KMS-11 (cell line): ENCODE measurements around the gene IL20RB.

Source experiments
- H2AFZ ChIP-seq: fragments of 200-600 bp; sonication (generic); 2 replicates; pipeline ENCODE4 v1.6.1; 2016; ENCODE audit warnings: antibody characterized with exemption, mixed run types, low read depth
- H3K27ac ChIP-seq: fragments of 200-600 bp; sonication (generic); 2 replicates; pipeline ENCODE4 v1.6.1; 2016; ENCODE audit warnings: mild to moderate bottlenecking, mixed run types
- H3K27me3 ChIP-seq: fragments of 200-600 bp; sonication (generic); 2 replicates; pipeline ENCODE4 v1.6.1; 2017; ENCODE audit warnings: mild to moderate bottlenecking, low read depth, mixed run types, moderate library complexity; ENCODE audit not compliant: insufficient read depth
- H3K36me3 ChIP-seq: fragments of 200-600 bp; sonication (generic); 2 replicates; pipeline ENCODE4 v1.6.1; 2017; ENCODE audit warnings: mild to moderate bottlenecking, mixed run types; ENCODE audit not compliant: insufficient read depth
- H3K4me1 ChIP-seq: fragments of 200-600 bp; sonication (generic); 2 replicates; pipeline ENCODE4 v1.6.1; 2016; ENCODE audit warnings: mild to moderate bottlenecking, low read depth, mixed run types; ENCODE audit not compliant: poor library complexity, severe bottlenecking
- H3K4me2 ChIP-seq: fragments of 200-600 bp; sonication (generic); 2 replicates; pipeline ENCODE4 v1.7.0; 2016; ENCODE audit warnings: mild to moderate bottlenecking, mixed run types
- H3K4me3 ChIP-seq: fragments of 200-600 bp; sonication (generic); IDR thresholded peaks from 2 replicates; pipeline ENCODE4 v1.6.1; 2017; ENCODE audit warnings: low read depth, low read length, mixed read lengths; ENCODE audit not compliant: insufficient read depth
- H3K79me2 ChIP-seq: fragments of 200-600 bp; sonication (generic); 2 replicates; pipeline ENCODE4 v1.6.1; 2016; ENCODE audit warnings: low read depth, mixed run types; ENCODE audit not compliant: insufficient read depth
- H3K9ac ChIP-seq: fragments of 200-600 bp; sonication (generic); 2 replicates; pipeline ENCODE4 v1.6.1; 2016; ENCODE audit warnings: mild to moderate bottlenecking, mixed run types
- H4K20me1 ChIP-seq: fragments of 200-600 bp; sonication (generic); 2 replicates; pipeline ENCODE4 v1.6.1; 2016; ENCODE audit warnings: mild to moderate bottlenecking, mixed run types; ENCODE audit not compliant: insufficient read depth
- CTCF ChIP-seq: fragments of 200-600 bp; sonication (generic); conservative IDR thresholded peaks from 2 replicates; pipeline ENCODE4 v1.6.1; 2017; ENCODE audit warnings: low read depth, mild to moderate bottlenecking, antibody characterized with exemption, low read length, moderate library complexity, mixed read lengths

The IL20RB gene

GRCh38 chr3:136943436-136943835 is 14.3 kb upstream of the IL20RB start:
- peaks cover 14% of the 10 kb centered on the region; the same call in 1 of the 2 replicates for H3K79me2 ChIP-seq
- no peaks in the 10 kb centered on the region for H3K36me3 ChIP-seq
- H3K9ac ChIP-seq = no peak overlapping the region
- TF ChIP-seq CTCF = no peak
- no peak overlapping the region for H3K4me3 ChIP-seq
- no peak overlapping the region for H3K4me2 ChIP-seq
- H3K27ac ChIP-seq = no peak overlapping the region
- peaks cover 22% of the 10 kb centered on the region for H3K4me1 ChIP-seq
- H2AFZ ChIP-seq = no peak overlapping the region
- no peaks in the 10 kb centered on the region for H3K27me3 ChIP-seq
- no peaks in the 10 kb centered on the region for H4K20me1 ChIP-seq

- no peak for TF ChIP-seq CTCF
- Histone ChIP-seq H3K4me2 (no peak overlapping the region), H3K79me2 (0 out of 2 replicates have a peak, but pooled peaks cover 4% of the 10 kb centered on the region), H3K27ac (no peak overlapping the region), H4K20me1 (no peaks in the 10 kb centered on the region), H2AFZ (no peak overlapping the region), H3K4me3 (no peak overlapping the region), H3K9ac (no peak overlapping the region), H3K27me3 (no peaks in the 10 kb centered on the region), H3K4me1 (no peaks in the 10 kb centered on the region), H3K36me3 (no peaks in the 10 kb centered on the region)
Measured at GRCh38 chr3:136946978-136947377, 10.8 kb upstream of the IL20RB start.

GRCh38 chr3:136947477-136947876 is 10.3 kb upstream of the IL20RB start:
- no peaks in the 10 kb centered on the region for H3K27me3 ChIP-seq
- no peaks in the 10 kb centered on the region for H3K4me1 ChIP-seq
- H4K20me1 ChIP-seq = no peaks in the 10 kb centered on the region
- no peak overlapping the region for H3K4me3 ChIP-seq
- no peak overlapping the region for H3K9ac ChIP-seq
- no peaks in the 10 kb centered on the region for H3K36me3 ChIP-seq
- 0 out of 2 replicates have a peak, but pooled peaks cover 3% of the 10 kb centered on the region for H3K79me2 ChIP-seq
- no peak overlapping the region for H3K27ac ChIP-seq
- H2AFZ ChIP-seq = no peak overlapping the region
- TF ChIP-seq CTCF = no peak
- no peak overlapping the region for H3K4me2 ChIP-seq

- Histone ChIP-seq H4K20me1 (no peaks in the 10 kb centered on the region), H3K4me3 (no peak overlapping the region), H3K79me2 (no peaks in the 10 kb centered on the region), H3K27ac (no peak overlapping the region), H3K4me2 (no peak overlapping the region), H2AFZ (no peak overlapping the region), H3K4me1 (no peaks in the 10 kb centered on the region), H3K36me3 (no peaks in the 10 kb centered on the region), H3K9ac (no peak overlapping the region), H3K27me3 (no peaks in the 10 kb centered on the region)
- no peak for TF ChIP-seq CTCF
Measured at GRCh38 chr3:136949146-136949545, 8.6 kb upstream of the IL20RB start.
